ENCODE measurements around the gene TECPR1. TPM values are rescaled to one million over a fixed set of nuclear protein-coding genes. Genes with fewer than 3 reads are reported as not detected.

TECPR1 gene
- total RNA-seq, 1 experiment from 2014 or later, result 13.9 TPM

- H3K27ac ChIP-seq (ENCODE audit: insufficient read length, low read depth, low read length), result no peak overlapping the region
- H2BK12ac ChIP-seq (ENCODE audit: insufficient read length, low read depth, low read length), result no peak overlapping the region
- H3T11ph ChIP-seq (ENCODE audit: low read length), result no peak overlapping the region
- H3K14ac ChIP-seq (ENCODE audit: insufficient read depth, low read length), result no peak overlapping the region
- 0 out of 7 replicates have a peak overlapping the region, but pooled peaks of 1 of the 3 experiments have one; percentile 28 for H3K27ac Mint-ChIP-seq
- DNase-seq, result no peak
- H3K4me1 ChIP-seq (ENCODE audit: insufficient read depth, low read length), result no peaks in the 10 kb centered on the region
- H3K36me3 Mint-ChIP-seq (ENCODE audit: insufficient read depth in 1 of 3, low read depth in 3 of 3), result peaks cover 24 to 75% (median 56%) of the 10 kb centered on the region in 3 experiments; a peak in 6 of 7 replicates
- H3K9me3 Mint-ChIP-seq, result no peaks in the 10 kb centered on the region
- no peaks in the 10 kb centered on the region for H3K4me1 Mint-ChIP-seq
- no peak overlapping the region for H3K18ac ChIP-seq (ENCODE audit: insufficient read length, low read depth, low read length)
- no peak for TF ChIP-seq CTCF (conservative IDR thresholded peaks at IDR 0.05)
- no peak overlapping the region for H3K56ac ChIP-seq (ENCODE audit: insufficient read length, low read depth, low read length)
- no peak overlapping the region for H2AK5ac ChIP-seq (ENCODE audit: insufficient read length, low read length)
- H2BK15ac ChIP-seq (ENCODE audit: low read depth, low read length), result no peak overlapping the region
- H2BK120ac ChIP-seq (ENCODE audit: low read depth, low read length, poor library complexity, severe bottlenecking), result no peak overlapping the region
- H2AFZ ChIP-seq (ENCODE audit: low read length), result no peak overlapping the region
- no peak overlapping the region for H4K91ac ChIP-seq (ENCODE audit: insufficient read length, low read depth, low read length)
- H4K20me1 ChIP-seq (ENCODE audit: control insufficient read depth, insufficient read depth, insufficient read length), result no peaks in the 10 kb centered on the region
- H3K4ac ChIP-seq (ENCODE audit: low read depth, low read length), result no peak overlapping the region
- H3K23me2 ChIP-seq (ENCODE audit: insufficient read length, low read depth, low read length, poor library complexity, severe bottlenecking), result no peaks in the 10 kb centered on the region
- H3K27me3 ChIP-seq (ENCODE audit: insufficient read depth, low read length), result no peaks in the 10 kb centered on the region
- WGBS (ENCODE audit: extremely low coverage, insufficient read length, low lambda C conversion rate), result no CpG with 5 or more reads among the region's 32 CpGs
- no peaks in the 10 kb centered on the region for H3K79me2 ChIP-seq (ENCODE audit: insufficient read depth, low read length)
- no peak overlapping the region for H3K23ac ChIP-seq (ENCODE audit: insufficient read length, low read depth, low read length)
- no peak overlapping the region for H3K4me3 Mint-ChIP-seq
- H3K9me3 ChIP-seq (ENCODE audit: control insufficient read depth, low read depth, low read length), result no peaks in the 10 kb centered on the region
- H3K4me2 ChIP-seq (ENCODE audit: insufficient read depth, insufficient read length, low read length), result no peak overlapping the region
- H4K8ac ChIP-seq (replicated peaks; ENCODE audit: insufficient read length, low read depth, low read length), result no peak overlapping the region
- no peak overlapping the region for H3K9ac ChIP-seq (ENCODE audit: extremely low read depth, insufficient read length, low read length)
- H3K79me1 ChIP-seq (ENCODE audit: insufficient read depth, low read depth, low read length, poor library complexity, severe bottlenecking), result no peaks in the 10 kb centered on the region
- no peak overlapping the region for H2BK20ac ChIP-seq (ENCODE audit: low read depth, low read length, poor library complexity, severe bottlenecking)
- no peaks in the 10 kb centered on the region for H3K27me3 Mint-ChIP-seq (ENCODE audit: low read depth)
- no peak overlapping the region for H4K5ac ChIP-seq (ENCODE audit: insufficient read length, low read depth, low read length)
- no peak overlapping the region for H2BK5ac ChIP-seq (ENCODE audit: insufficient read length, low read length)
Measured at GRCh38 chr7:98191668-98192431, 60.2 kb downstream of the TECPR1 start.
